Endothelial cell of umbilical vein (primary cell): ENCODE data around the gene SPTSSB.

Experiments
- CTCF ChIP-seq, 2 donors: IDR thresholded peaks; 1 replicate in 1 of 2; 2 replicates in 1 of 2; pipeline ENCODE4 v1.5.1; 2011; ENCODE audit warnings: low read length in 2 of 2, mild to moderate bottlenecking in 2 of 2, moderate library complexity in 2 of 2, control low read depth in 1 of 2, inconsistent platforms in 1 of 2, low read depth in 1 of 2; ENCODE audit not compliant: insufficient read depth in 1 of 2; ENCODE audit errors: extremely low read depth in 1 of 2
- EZH2 ChIP-seq: IDR thresholded peaks from 2 replicates; pipeline ENCODE4 v1.6.1; 2012; ENCODE audit warnings: borderline replicate concordance, low read depth, mild to moderate bottlenecking, moderate library complexity, low read length, inconsistent platforms; ENCODE audit not compliant: severe bottlenecking
- MAX ChIP-seq: IDR thresholded peaks from 2 replicates; pipeline ENCODE4 v1.6.1; 2011; ENCODE audit not compliant: insufficient read depth, insufficient read length
- POLR2A ChIP-seq: IDR thresholded peaks from 2 replicates; pipeline ENCODE4 v1.6.1; 2012; ENCODE audit warnings: low read depth, mild to moderate bottlenecking, control low read depth, low read length

GRCh38 chr3:161409858-161410257, 38.5 kb upstream of the SPTSSB start:
- TF ChIP-seq EZH2 (no peak), POLR2A (no peak), CTCF (IDR thresholded peaks at IDR 0.05; ENCODE audit: extremely low read depth in 1 of 2, insufficient read depth in 1 of 2, low read depth in 1 of 2, low read length in 2 of 2) (no peak), MAX (no peak)
